Activated CD8-positive, alpha-beta memory T cell treated with anti-CD3 and anti-CD28 coated beads for 24 hours (primary cell): Measurements from ENCODE around the gene CDK10.

ENCODE experiments used
- DNase-seq: peaks from one replicate; pipeline ENCODE4 v3.0.0-alpha.2; 2020

Gene CDK10

DNA sequence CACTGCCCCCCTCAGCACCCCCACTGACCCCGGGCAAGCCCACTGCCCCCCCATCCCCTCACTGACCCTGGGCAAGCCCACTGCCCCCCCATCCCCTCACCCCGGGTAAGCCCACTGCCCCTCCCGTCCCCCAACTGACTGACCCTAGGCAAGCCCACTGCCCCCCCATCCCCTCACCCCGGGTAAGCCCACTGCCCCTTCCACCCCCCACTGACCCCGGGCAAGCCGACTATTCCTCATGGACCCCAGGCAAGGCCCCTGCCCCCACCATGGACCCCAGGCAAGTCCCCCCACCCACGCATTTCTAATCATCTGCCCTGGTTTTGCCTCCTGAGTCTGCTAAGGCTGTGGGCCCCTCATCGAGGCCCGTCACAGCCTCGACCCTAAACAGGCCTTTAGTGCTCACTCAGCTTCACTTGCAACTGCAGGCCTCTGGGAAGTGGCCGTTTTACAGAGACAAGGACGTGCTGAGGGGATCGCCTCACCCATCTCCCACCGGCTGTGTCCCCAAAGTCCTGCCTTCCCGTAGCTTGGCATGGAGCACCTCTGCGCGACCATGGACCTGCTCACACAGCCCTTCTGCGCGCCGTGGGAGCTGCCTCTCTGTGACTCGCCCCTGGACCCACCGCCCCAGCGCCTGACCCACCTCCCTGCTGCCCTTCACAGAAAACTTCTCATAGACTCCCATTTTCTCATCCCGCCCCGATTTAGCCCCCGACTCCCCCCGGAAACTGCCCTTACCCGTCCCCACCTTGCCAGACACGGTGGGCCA is 30.6 kb downstream of the CDK10 start:
- no peak for DNase-seq

DNA sequence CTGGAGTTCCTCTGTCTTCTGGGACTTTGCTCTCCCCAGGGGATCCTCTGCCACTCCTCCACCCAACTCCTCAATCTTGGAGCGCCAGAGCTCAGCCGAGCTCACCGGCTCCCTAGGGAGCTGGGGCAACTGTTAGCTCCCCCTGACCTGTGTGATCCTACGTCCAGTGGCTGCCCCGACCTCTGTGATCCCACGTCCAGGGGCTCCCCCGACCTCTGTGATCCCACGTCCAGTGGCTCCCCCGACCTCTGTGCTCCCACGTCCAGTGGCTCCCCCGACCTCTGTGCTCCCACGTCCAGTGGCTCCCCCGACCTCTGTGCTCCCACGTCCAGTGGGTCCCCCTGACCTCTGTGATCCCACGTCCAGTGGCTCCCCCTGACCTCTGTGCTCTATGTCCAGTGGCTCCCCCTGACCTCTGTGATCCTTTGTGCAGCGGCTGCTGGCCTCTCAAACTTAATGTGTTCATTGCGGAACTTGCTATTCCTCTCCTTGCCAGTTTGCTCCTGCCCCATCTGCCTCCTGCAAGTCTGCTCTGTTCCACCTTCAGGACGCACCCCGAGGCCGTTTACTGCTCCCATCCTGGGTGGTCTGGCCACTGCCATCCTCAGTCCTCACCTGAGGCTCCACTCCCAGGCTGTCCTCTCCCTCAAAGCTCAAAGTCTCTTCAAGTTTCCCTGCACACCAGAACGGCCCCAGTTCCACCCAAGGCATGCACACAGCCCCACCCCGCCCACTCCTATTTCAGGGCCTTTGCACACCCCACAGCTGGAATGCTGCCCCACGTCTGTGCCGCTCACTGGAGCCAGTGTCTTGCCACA is 31.4 kb downstream of the CDK10 start:
- no peak for DNase-seq

DNA sequence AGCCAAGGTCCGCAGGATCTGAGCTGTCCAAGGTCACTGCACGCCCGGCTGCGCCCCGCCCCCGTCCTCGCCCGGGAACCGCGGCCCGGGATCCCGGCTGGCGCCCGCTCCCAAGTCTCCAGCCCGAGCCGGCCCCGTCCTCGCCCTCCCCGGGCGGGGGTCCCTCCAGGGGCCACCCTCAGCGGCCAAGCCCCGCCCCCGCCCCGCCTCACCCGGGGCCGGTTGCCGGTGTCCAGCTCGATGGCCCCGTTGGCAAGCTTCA is 34.0 kb downstream of the CDK10 start:
- DNase-seq: no peak

DNA sequence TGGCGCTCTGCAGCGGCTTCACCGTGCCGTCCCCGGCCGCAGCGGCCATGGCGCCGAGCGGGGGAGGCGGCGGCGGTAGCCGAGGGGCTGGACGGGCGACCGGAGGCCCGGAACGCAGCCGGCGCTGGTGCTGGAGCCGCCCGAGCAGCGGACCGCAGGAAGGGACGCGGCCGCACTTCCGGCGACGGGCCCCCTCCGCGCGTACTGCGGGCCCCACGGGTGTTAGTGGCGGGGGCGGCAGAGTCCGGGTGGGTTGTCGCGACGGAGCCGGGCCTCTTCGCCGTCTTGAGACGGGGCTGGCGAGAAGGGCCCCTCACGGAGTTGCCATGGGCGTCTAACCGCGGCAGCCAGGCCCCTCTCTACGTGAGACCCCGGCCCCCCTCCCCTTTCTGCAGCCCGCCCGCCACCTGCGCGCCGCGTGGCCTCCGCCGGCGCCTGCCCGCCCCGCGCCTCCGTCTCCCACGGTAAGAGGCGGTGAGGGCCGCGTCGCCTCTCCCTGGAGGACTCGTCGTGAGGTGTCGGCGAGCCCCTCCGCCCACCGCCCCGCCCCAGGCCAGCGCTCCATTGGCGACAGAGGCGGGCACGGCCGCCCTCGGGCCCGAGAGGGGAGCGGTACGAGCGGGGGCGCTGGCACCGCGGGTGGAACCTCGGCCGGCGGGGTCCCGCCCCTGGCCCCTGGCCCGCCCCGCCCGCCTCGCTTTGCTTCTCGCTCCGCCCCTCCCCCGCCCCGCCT is 34.5 kb downstream of the CDK10 start, which contains the start of the genes VPS9D1 and ZNF276:
Gene VPS9D1 (minus strand): TSS at position 86 of the 733 bp plus-strand sequence. CDS start 37 bp downstream, at position 49.
Gene ZNF276 (plus strand): TSS at position 725 of the 733 bp plus-strand sequence. CDS start 104 bp downstream, outside the sequence.
- peak; percentile 94 for DNase-seq

DNA sequence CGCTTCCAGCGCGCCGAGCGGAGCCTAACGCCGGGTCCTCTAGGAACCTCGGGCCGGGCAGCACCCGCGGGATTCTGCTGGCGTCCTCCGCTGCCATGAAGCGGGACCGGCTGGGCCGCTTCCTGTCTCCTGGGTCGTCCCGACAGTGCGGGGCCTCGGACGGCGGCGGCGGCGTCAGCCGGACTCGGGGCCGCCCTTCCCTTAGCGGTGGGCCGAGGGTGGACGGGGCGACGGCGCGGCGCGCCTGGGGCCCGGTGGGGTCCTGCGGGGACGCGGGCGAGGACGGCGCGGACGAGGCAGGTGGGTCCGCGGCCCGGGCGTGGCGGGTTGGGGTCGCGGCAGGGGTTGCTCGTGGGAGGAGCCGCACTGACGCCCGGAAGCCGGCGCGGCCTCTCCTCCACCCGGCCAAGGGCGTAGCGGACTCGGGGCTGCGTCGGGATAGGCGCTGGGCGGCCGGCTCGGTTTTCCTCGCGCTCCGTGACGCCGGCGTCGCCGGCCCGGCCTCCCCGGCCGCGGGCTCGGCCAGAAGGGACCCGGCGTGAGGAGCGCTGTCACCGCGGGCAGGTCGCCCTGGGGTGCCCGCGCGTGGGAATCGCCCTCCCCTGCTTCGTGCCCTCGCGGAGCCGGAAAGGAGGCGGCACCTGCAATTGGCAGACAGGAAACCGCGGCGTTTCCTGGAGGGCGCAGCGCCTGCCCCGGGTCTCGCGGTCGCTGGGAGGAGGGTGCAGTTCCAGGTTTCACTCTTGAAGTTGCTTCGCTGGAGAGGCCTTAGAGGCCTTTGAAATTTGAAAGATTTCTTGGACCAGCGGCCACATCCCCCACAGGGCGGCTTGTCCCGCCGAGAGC is 35.3 kb downstream of the CDK10 start:
- DNase-seq: peak; percentile 91

DNA sequence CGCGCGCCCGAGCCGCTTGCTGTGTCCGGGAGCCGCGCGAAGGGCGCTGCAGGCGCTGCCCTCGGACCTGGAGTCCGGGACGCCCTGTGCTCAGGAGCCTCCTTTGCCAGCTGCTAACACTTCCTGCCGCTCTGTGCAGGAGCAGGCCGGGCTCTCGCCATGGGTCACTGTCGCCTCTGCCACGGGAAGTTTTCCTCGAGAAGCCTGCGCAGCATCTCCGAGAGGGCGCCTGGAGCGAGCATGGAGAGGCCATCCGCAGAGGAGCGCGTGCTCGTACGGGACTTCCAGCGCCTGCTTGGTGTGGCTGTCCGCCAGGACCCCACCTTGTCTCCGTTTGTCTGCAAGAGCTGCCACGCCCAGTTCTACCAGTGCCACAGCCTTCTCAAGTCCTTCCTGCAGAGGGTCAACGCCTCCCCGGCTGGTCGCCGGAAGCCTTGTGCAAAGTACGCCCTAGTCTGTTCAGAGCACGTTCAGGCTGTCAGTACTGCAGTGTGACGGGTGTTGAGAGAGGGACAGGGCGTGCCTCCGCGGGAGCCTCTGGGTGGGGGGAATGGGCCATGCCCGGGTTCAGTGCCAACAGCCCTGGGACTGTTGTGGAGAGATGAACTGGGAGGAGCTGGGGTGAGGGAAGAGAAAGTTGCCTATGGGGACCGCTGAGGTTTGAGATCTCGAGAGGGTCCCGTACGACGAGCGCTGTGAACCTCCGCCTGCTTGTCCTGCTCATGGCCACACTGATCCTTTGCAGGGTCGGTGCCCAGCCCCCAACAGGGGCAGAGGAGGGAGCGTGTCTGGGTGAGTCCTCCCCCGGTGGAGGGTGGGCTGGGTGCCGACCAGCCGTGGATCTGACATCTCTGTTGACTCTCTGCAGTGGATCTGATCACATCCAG is 36.1 kb downstream of the CDK10 start:
- DNase-seq: peak; percentile 84

DNA sequence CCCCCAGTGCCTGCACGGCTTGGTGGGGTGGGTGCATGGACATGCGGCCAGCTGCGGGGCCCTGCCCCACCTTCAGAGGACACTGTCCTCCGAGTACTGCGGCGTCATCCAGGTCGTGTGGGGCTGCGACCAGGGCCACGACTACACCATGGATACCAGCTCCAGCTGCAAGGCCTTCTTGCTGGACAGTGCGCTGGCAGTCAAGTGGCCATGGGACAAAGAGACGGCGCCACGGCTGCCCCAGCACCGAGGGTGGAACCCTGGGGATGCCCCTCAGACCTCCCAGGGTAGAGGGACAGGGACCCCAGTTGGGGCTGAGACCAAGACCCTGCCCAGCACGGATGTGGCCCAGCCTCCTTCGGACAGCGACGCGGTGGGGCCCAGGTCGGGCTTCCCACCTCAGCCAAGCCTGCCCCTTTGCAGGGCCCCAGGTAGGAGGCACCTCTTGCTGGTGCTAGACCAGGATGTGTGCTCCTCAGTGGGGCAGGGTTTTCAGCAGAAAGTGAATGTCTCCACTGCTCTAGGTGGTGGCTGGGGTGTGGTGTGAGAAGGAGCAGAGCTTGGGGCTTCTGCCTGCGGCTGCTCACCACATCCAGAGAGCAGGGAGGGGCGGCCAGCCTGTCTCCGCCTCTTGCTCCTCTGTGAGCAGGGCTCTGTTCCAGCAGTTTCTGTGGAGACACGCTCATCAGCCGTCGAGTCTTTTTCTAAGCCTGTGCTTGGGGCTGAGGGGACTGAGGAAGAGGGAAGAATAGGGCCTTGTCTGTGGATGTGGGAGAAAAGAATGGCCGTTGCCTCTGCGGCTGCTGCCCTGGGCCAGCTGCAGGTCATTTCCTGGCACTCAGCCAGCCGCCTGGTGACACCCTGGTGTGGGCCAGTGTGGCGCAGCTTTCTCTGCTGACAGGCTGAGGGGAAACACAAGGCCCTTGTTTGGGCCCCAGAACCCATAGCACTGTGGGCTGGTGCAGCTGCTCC is 37.1 kb downstream of the CDK10 start:
- peak; percentile 87 for DNase-seq

DNA sequence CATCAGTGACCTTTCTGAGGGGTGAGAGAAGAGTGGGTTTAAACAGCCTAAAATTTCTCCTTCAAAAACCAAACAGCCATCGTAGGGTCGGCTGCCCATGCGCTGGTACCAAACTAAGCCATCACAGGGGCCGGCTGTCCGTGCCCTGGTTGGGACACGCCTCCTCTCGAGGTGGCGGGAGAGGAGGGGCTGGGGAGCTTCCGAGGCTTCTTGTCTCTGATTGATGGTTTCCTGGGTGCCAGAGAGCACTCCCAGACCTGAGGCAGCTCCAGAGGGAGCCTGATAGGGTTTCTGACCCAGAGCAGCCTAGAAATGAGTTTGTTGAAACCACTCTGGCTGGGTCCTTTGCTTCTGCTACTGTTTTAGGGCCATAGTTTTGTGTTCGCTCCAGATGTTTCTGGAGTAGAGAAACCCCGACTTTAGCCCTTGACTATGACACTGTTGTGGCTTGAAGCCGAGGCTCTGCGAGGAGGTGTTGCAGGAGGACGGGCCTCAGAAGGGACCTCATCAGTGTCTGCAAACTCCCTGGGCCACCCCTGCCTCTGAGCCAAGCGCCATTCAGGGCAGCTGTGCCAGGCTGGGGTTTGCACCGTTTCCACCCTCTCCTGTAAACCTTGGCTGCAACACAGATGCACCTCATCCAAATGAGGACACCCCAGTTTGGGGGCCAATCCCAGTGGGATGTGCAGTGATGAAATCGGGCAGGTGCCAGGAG is 41.1 kb downstream of the CDK10 start:
- no peak for DNase-seq

DNA sequence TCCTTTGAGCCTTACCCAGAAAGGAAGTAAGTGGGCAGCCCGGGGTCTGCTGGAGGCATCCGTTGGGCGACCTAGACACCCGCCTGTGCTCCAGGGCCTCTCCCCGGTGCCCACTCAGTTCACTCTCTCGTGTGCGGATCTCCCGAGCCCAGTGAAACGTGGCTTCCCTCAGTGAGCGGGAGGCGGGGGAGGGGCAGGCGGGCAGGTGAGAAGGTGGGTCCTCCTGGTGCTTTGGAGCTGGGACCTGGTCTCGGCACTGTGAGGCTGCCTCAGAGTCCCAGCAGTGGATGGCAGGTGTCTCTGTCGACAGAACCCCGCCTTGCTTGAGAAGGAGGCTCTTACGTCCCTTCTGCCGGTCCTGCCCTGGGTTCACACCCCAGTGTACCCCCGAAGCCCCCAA is 42.8 kb downstream of the CDK10 start:
- DNase-seq: no peak

DNA sequence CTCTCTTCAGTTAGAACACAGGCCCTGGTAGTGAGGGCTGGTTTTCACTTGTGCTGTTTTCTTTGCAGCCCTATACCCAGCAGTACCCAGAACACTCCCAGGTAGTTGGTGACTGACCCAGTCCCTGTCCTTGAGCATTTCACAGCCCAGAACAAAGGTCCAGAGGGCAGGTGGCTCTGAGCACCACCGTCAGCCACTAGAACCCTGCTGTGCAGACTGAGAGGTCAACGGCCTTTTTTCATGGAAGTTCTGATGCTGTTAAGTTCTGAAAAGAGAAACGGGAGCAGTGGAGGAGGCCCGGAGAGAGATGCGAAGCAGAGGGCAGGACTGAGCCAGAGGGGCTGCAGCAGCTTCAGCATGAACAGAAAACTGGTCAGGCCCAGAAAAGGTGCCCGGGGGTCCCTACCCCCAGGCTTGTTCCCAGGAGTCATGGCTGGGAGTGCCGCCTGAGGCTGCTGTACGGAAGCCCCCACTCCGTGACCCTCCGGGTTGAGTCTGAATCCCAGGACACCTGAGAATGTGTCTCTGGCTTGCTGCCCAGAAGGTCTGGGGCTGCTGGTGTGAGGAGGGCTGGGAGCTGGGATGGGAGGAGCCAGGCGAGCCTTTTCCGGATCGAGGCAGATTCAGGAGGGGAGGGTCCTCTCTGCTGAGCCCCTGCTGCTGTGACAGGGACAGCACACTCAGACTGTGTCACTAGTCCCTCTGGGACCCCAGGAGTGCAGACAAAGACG is 43.5 kb downstream of the CDK10 start:
- no peak for DNase-seq

DNA sequence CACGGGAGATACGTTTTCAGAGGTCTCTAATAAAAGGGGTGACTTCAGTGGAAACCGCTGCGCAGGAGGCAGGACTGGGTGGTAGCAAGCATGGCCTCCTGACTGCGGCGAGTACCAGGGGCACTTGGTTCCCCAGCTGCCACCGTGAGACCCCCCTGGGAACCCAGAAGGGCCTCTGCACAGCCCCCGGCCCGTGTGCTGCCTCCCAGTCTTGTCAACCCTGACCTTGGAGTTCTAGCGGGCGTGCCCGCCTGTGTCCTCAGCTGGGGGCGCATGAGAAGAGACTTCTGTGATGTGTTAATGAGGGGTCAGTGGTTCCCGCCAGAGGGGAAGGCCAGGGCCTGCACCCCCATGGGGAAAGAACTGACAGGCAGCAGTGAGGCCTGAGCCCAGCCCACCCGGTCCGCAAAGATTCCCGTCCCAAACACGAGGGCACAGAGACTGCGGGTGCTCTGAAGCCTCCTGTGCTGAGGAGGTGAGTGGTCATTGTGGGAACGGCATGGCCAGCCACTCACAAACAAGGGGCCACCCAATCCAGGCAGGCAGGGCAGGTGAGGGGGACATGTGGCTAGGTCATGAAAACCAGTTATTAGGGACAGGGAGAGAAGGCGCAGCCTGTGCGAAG is 44.2 kb downstream of the CDK10 start:
- DNase-seq: no peak

DNA sequence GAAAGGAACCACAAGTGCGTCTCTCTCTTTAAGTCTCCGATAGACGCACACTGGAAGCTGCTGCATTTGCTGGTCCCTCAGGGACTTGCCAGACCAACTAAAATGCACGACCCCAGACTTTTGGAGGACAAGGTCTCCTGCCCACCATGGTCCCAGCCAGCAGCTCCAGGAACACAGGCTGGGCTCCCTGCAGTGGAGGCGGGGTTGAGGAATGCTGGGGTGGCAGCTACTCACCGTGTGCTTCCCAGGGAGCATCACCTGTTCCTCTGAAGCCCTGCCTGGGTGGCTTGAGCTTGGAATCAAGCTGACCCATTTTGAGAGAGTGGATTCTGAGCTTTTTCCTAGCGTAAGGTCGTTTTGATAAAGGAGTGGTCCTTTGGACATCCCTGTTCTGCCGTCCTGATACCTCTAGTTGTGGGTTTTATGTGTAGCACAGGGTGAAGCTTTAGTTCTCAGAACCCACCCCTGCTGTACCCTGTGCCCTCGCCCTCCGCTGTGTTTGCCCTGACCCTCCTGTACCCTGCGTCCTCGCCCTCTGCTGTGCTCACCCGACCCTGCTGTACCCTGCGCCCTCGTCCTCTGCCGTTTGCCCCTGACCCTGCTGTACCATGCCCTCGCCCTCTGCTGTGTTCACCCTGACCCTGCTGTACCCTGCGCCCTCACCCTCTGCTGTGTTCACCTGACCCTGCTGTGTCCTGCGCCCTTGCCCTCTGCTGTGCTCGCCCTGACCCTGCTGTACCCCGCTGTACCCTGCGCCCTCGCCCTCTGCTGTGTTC is 45.8 kb downstream of the CDK10 start:
- no peak for DNase-seq

DNA sequence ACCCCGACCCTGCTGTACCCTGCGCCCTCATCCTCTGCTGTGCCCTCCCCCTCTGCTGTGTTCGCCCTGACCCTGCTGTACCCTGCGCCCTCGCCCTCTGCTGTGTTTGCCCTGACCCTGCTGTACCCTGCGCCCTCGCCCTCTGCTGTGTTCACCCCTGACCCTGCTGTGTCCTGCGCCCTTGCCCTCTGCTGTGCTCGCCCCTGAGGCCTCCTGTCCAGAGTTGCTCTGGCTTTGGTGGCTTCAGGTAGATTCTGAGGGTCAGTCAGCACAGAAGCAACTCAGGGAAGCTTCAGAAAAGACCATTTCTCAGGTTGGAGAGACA is 46.4 kb downstream of the CDK10 start:
- no peak for DNase-seq

DNA sequence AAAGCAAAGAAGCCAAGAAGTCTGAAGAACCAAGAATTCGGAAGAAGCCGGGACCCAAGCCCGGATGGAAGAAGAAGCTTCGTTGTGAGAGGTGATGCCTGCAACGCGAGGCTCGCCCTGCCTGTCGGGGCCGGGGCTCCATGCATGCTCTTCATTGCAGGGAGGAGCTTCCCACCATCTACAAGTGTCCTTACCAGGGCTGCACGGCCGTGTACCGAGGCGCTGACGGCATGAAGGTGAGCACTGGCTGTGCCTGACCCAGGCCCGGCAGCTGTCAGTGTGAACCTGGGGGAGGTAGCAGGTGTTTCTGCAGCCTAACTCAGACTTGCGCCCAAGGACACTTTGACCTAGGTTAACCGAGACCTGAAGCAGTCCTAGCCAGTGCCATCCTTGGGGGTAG is 46.8 kb downstream of the CDK10 start:
- DNase-seq: no peak

DNA sequence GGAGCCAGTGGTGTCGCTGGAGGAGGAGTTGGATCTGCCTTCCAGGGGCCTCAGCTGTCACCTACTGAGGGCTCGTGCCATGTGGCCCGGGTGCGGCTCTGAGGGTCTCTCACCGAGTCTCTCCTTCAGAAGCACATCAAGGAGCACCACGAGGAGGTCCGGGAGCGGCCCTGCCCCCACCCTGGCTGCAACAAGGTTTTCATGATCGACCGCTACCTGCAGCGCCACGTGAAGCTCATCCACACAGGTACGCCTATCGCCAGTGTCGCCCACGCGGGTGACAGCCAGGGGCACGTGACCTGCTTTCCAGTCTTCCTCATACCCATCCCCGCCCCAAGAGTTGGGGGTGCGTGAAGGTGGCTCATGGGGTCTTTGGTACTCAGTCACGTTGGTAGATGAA is 47.3 kb downstream of the CDK10 start:
- DNase-seq: no peak

DNA sequence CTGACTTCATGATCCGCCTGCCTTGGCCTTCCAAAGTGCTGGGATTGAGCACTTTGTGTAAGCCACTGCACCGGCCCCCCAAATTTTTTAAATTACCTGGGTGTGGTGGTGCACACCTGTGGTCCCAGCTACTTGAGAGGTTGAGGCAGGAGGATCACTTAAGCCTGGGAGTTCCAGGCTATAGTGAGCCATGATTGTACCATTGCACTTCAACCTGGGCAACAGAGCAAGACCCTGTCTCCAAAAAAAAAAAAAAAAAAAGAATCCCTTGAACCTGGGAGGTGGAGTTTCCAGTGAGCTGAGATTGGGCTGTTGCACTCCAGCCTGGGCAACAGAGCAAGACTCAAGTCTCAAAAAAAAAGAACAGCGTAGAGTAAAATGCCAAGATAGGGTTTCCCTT is 50.1 kb downstream of the CDK10 start:
- no peak for DNase-seq

DNA sequence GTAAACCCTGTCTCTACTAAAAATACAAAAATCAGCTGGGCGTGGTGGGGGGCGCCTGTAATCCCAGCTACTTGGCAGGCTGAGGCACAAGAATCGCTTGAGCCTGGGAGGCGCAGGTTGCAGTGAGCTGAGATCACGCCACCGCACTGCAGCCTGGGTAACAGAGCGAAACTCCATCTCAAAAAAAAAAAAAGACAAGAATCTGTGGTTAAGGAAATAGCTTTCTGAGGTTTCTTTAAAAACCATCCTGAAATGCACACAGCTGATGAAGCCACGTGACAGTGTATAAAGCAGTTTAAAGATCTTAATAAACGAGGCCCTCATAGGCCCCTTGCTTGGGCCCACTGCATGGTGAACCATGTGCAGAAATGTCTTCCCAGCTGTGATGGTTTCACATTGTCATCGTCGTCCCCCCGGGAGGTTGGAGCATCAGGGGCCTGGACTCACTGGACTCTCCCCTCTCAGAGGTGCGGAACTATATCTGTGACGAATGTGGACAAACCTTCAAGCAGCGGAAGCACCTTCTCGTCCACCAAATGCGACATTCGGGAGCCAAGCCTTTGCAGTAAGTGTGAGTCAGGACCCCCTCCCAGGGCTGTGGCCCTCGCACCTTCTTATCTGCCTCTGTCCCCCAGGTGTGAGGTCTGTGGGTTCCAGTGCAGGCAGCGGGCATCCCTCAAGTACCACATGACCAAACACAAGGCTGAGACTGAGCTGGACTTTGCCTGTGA is 51.0 kb downstream of the CDK10 start:
- peak; percentile 66 for DNase-seq
